ENCODE data around the gene LRP1. TPM values are rescaled to one million over a fixed set of nuclear protein-coding genes. Genes with fewer than 3 reads are reported as not detected.

The LRP1 gene
- total and polyA plus RNA-seq, 4 donors, result 87.5 to 375 (median 139) TPM

DNA sequence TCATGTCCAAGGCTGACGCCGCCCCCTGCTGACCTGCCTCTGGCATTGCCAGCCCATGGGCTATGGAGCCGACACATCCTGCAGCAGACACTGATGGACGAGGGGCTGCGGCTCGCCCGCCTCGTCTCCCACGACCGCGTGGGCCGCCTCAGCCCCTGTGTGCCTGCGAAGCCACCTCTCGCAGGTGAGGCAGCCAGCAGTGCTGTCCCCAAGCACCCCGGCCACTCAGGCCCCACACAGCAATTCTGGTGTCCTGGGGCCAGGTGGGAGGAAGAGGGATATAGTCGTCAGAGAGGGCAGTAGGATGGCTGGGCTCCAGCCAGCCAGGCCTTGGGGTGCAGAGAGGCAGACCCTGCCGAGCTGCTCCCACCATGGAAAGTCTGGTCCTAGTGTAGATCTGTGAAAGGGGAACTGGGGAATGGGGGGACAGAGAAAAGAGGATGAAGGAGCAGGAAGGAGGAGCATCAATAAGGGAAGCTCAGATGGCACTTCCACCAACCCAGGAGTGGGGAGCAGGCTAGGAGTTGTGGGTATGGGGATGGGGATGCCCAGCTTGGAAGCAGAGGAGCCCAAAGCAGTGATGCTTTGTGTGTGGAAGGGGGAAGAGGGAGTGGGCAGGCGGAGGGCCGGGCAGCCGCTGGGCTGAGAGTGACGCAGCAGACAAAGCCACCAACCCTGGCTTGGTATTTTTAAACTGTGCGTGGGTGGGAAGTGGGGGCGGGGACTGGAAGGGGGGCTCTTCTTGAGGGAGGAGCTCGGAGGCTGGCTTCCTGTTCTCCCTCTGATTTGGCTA lies 34.7 kb upstream of the LRP1 start:
- Histone ChIP-seq H3K27ac (ENCODE audit: low read depth in 1 of 2, low read length in 2 of 2) (peak overlapping the region; percentile 25 to 83), H3K27me3 (ENCODE audit: control insufficient read depth in 4 of 4, insufficient read depth in 4 of 4, low read length in 3 of 4) (no peaks in the 10 kb centered on the region), H3K4me3 (ENCODE audit: low read depth in 1 of 3, low read length in 3 of 3) (no peak overlapping the region), H3K9me3 (ENCODE audit: control insufficient read depth in 4 of 4, low read length in 3 of 4) (no peaks in the 10 kb centered on the region), H3K9ac (ENCODE audit: low read depth in 1 of 2, low read length in 2 of 2) (no peak overlapping the region), H3K4me1 (ENCODE audit: control insufficient read depth in 4 of 4, insufficient read depth in 4 of 4, low read length in 3 of 4) (peaks cover 6 to 48% (median 22%) of the 10 kb centered on the region in 4 donors), H3K36me3 (ENCODE audit: control insufficient read depth in 4 of 4, insufficient read depth in 3 of 4, low read depth in 1 of 4, low read length in 3 of 4) (peaks cover 13 to 52% (median 37%) of the 10 kb centered on the region in 4 donors)
- 53% methylated on average over 24 of the region's 24 CpGs for WGBS
- DNase-seq (ENCODE audit: low spot score), result no peak
- TF ChIP-seq CTCF (IDR thresholded peaks at IDR 0.05; ENCODE audit: low read depth, low read length, missing input control), result peak; percentile 45
- TF ChIP-seq, protein P1, sequence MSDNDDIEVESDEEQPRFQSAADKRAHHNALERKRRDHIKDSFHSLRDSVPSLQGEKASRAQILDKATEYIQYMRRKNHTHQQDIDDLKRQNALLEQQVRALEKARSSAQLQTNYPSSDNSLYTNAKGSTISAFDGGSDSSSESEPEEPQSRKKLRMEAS (IDR thresholded peaks at IDR 0.05), result no peak
- peak; percentile 76 to 96 for TF ChIP-seq EGR1 (IDR thresholded peaks at IDR 0.05; ENCODE audit: low read depth in 2 of 2)
- TF ChIP-seq RAD21 (IDR thresholded peaks at IDR 0.05), result peak; percentile 38 to 68
- TF ChIP-seq YY1 (IDR thresholded peaks at IDR 0.05), result no peak

DNA sequence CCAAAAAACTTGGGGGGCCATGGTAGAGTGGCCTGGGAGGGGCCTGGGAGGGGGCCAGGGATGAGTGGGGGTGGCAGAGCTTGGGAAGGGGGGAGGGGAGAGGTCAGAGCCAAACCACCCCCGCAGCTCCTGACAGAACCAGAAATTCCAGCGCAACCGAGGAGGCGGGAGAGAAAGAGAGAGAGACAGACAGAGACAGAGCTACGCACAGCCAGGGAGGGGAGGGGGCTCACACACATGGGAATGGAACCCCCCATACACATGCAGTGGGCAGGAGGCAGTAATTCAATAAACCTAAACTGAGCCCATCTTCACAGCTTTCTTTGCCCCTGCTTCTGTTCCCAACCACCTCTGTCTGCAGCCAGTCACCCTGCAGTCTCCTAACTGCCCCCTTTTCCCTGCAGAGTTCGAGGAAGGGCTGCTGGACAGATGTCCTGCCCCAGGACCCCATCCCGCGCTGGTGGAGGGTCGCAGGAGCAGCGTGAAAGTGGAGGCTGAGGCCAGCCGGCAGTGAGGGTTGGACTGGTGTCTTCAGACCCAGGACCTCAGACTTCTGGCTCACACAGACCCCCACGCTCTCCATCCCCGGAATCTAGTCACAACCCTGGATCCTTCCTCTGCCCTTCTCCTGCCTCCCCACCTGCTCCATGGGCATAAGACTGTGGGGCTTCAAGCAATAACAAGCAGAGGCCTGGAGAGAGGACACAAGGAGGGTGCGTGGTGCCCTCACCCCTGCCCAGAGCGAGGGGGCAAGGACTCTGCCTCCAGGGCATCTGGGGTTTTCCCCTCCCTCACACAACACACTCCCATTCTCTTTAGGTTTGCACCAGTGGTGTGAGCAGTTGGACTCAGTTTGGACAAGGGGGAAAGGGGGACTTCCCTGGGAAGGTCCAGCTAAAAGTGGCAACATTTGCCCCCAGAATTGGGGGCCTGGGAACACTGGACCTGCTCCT lies 33.8 kb upstream of the LRP1 start:
- Histone ChIP-seq H3K4me1 (ENCODE audit: control insufficient read depth in 4 of 4, insufficient read depth in 4 of 4, low read length in 3 of 4) (peaks cover 6 to 47% (median 21%) of the 10 kb centered on the region in 4 donors), H3K27me3 (ENCODE audit: control insufficient read depth in 4 of 4, insufficient read depth in 4 of 4, low read length in 3 of 4) (no peaks in the 10 kb centered on the region), H3K9ac (ENCODE audit: low read depth in 1 of 2, low read length in 2 of 2) (peak overlapping the region in 1 of 2 donors; percentile 48), H3K36me3 (ENCODE audit: control insufficient read depth in 4 of 4, insufficient read depth in 3 of 4, low read depth in 1 of 4, low read length in 3 of 4) (peaks cover 13 to 61% (median 44%) of the 10 kb centered on the region in 4 donors), H3K9me3 (ENCODE audit: control insufficient read depth in 4 of 4, low read length in 3 of 4) (no peaks in the 10 kb centered on the region), H3K27ac (ENCODE audit: low read depth in 1 of 2, low read length in 2 of 2) (peak overlapping the region; percentile 42 to 83), H3K4me3 (ENCODE audit: low read depth in 1 of 3, low read length in 3 of 3) (no peak overlapping the region)
- WGBS, result 66% methylated on average over 15 of the region's 15 CpGs
- TF ChIP-seq FOXA2 (IDR thresholded peaks at IDR 0.05) (no peak), EGR1 (IDR thresholded peaks at IDR 0.05; ENCODE audit: low read depth in 2 of 2) (peak in 1 of 2 donors; percentile 0)
- DNase-seq (ENCODE audit: low spot score), result no peak

DNA sequence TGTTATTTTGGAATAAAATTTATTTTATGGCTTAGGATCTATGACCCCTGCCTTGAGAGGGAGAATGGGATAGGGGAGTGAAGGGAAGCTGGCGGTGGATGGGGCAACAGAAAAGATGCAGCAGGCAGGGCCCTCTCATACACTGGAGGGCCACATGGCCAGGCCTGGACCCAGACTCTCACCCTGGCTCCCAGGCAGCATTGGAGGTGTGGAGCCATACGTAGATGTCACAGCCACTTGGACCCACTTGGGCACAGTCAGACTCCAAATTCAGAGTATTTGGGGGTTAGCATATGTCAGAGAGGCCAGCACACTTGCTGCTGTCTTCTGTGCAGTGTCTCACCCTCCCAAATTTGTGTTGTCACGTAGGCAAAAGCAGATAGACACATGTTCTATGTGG lies 32.8 kb upstream of the LRP1 start:
- Histone ChIP-seq H3K4me1 (ENCODE audit: control insufficient read depth in 4 of 4, insufficient read depth in 4 of 4, low read length in 3 of 4) (peaks cover 6 to 39% (median 18%) of the 10 kb centered on the region in 4 donors), H3K9ac (ENCODE audit: low read depth in 1 of 2, low read length in 2 of 2) (no peak overlapping the region), H3K9me3 (ENCODE audit: control insufficient read depth in 4 of 4, low read length in 3 of 4) (no peaks in the 10 kb centered on the region), H3K27ac (ENCODE audit: low read depth in 1 of 2, low read length in 2 of 2) (no peak overlapping the region), H3K36me3 (ENCODE audit: control insufficient read depth in 4 of 4, insufficient read depth in 3 of 4, low read depth in 1 of 4, low read length in 3 of 4) (peaks cover 13 to 68% (median 48%) of the 10 kb centered on the region in 4 donors), H3K27me3 (ENCODE audit: control insufficient read depth in 4 of 4, insufficient read depth in 4 of 4, low read length in 3 of 4) (no peaks in the 10 kb centered on the region), H3K4me3 (ENCODE audit: low read depth in 1 of 3, low read length in 3 of 3) (no peak overlapping the region)
- no peak for DNase-seq (ENCODE audit: low spot score)
- 95% methylated on average over 3 of the region's 3 CpGs for WGBS
- TF ChIP-seq ZBTB33 (IDR thresholded peaks at IDR 0.05), result no peak
- TF ChIP-seq, protein P2, sequence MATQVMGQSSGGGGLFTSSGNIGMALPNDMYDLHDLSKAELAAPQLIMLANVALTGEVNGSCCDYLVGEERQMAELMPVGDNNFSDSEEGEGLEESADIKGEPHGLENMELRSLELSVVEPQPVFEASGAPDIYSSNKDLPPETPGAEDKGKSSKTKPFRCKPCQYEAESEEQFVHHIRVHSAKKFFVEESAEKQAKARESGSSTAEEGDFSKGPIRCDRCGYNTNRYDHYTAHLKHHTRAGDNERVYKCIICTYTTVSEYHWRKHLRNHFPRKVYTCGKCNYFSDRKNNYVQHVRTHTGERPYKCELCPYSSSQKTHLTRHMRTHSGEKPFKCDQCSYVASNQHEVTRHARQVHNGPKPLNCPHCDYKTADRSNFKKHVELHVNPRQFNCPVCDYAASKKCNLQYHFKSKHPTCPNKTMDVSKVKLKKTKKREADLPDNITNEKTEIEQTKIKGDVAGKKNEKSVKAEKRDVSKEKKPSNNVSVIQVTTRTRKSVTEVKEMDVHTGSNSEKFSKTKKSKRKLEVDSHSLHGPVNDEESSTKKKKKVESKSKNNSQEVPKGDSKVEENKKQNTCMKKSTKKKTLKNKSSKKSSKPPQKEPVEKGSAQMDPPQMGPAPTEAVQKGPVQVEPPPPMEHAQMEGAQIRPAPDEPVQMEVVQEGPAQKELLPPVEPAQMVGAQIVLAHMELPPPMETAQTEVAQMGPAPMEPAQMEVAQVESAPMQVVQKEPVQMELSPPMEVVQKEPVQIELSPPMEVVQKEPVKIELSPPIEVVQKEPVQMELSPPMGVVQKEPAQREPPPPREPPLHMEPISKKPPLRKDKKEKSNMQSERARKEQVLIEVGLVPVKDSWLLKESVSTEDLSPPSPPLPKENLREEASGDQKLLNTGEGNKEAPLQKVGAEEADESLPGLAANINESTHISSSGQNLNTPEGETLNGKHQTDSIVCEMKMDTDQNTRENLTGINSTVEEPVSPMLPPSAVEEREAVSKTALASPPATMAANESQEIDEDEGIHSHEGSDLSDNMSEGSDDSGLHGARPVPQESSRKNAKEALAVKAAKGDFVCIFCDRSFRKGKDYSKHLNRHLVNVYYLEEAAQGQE (IDR thresholded peaks at IDR 0.05), result no peak
- no peak for TF ChIP-seq HNF4A (conservative IDR thresholded peaks at IDR 0.05)
- TF ChIP-seq TAF1 (conservative IDR thresholded peaks at IDR 0.05), result no peak
- TF ChIP-seq, protein P3, sequence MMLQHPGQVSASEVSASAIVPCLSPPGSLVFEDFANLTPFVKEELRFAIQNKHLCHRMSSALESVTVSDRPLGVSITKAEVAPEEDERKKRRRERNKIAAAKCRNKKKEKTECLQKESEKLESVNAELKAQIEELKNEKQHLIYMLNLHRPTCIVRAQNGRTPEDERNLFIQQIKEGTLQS (IDR thresholded peaks at IDR 0.05), result no peak
- TF ChIP-seq FOXA1 (IDR thresholded peaks at IDR 0.05), result no peak
- no peak for TF ChIP-seq CTCF (IDR thresholded peaks at IDR 0.05; ENCODE audit: low read depth, low read length, missing input control)
- no peak for TF ChIP-seq RXRA (IDR thresholded peaks at IDR 0.05)
- no peak for TF ChIP-seq JUND (IDR thresholded peaks at IDR 0.05)
